GM19468 (cell line): Measurements from ENCODE around the gene AKAP13.

ENCODE experiments used
- ATAC-seq: cut with Tn5 transposase; IDR thresholded peaks from one replicate; pipeline ENCODE4 v1.9.1; 2021; ENCODE audit warnings: mild to moderate bottlenecking, moderate library complexity, moderate number of reproducible peaks; ENCODE audit not compliant: unreplicated experiment; ENCODE audit errors: extremely low read depth

Gene AKAP13

GRCh38 chr15:85494048-85494777 lies 113.8 kb downstream of the AKAP13 start:
- no peak for ATAC-seq

- ATAC-seq = no peak
Observed at GRCh38 chr15:85495096-85495495, 114.7 kb downstream of the AKAP13 start.

GRCh38 chr15:85495544-85495943 lies 115.1 kb downstream of the AKAP13 start:
- no peak for ATAC-seq

GRCh38 chr15:85496151-85496550 lies 115.7 kb downstream of the AKAP13 start:
- no peak for ATAC-seq

- no peak for ATAC-seq
Observed at GRCh38 chr15:85496551-85497171, 116.3 kb downstream of the AKAP13 start.

GRCh38 chr15:85497172-85497569 lies 116.8 kb downstream of the AKAP13 start:
- ATAC-seq = no peak

GRCh38 chr15:85498471-85498870 lies 118.1 kb downstream of the AKAP13 start:
- no peak for ATAC-seq

- ATAC-seq = no peak
Observed at GRCh38 chr15:85499371-85499887, 119.0 kb downstream of the AKAP13 start.

- ATAC-seq = no peak
Observed at GRCh38 chr15:85500060-85500708, 119.8 kb downstream of the AKAP13 start.

- no peak for ATAC-seq
Observed at GRCh38 chr15:85500729-85501128, 120.3 kb downstream of the AKAP13 start.

GRCh38 chr15:85501574-85501973 lies 121.2 kb downstream of the AKAP13 start:
- ATAC-seq = no peak

- ATAC-seq = no peak
Observed at GRCh38 chr15:85503151-85503799, 122.9 kb downstream of the AKAP13 start.

- ATAC-seq = no peak
Observed at GRCh38 chr15:85504749-85505676, 124.6 kb downstream of the AKAP13 start.

GRCh38 chr15:85507114-85507513 lies 126.7 kb downstream of the AKAP13 start:
- no peak for ATAC-seq

- no peak for ATAC-seq
Observed at GRCh38 chr15:85509973-85510372, 129.6 kb downstream of the AKAP13 start.

- ATAC-seq = no peak
Observed at GRCh38 chr15:85514413-85514812, 134.0 kb downstream of the AKAP13 start.

- no peak for ATAC-seq
Observed at GRCh38 chr15:85515212-85515611, 134.8 kb downstream of the AKAP13 start.

- ATAC-seq = no peak
Observed at GRCh38 chr15:85517086-85517485, 136.7 kb downstream of the AKAP13 start.

- no peak for ATAC-seq
Observed at GRCh38 chr15:85518979-85519761, 138.8 kb downstream of the AKAP13 start.
